ENCODE data around the gene AMMECR1.
"Not testable (repeated sequence)": the region's sequence is repeated elsewhere in the genome, so short reads cannot be mapped to it uniquely, and the experiment has no call there.

GRCh38 chrX:110328613-110329012, 10.7 kb upstream of the AMMECR1 start:
- not testable (repeated sequence) for TF ChIP-seq EZH2phosphoT487 (IDR thresholded peaks at IDR 0.05; ENCODE audit: insufficient read depth, low read depth); EZH2 (IDR thresholded peaks at IDR 0.05; ENCODE audit: insufficient read depth, poor library complexity, severe bottlenecking)

Data from GM23248 (cell line).